GM03348 (cell line): ENCODE measurements around the gene ERCC5.

Experiments
- DNase-seq: peaks from one replicate; pipeline ENCODE4 v3.0.0; 2012; ENCODE audit warnings: low spot score

Gene ERCC5

DNA sequence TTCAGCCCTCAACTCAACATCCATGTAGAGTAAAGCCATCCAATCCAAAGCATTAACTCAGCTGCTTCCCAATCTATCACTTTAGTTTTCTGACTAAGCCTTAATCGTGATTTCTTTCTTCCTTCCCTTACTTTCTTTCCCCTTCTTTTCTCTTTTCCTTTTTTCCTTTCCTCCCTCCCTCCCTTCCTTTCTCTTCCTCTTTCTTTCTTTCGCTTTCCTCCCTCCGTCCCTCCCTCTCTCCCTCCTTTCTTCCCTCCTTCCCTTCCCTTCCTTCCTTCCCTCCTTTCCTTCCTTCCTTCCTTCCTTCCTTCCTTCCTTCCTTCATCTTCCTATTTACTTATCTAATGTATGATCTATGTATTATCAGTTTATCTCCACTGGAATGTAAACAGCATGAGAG lies 71.2 kb downstream of the ERCC5 start:
- no peak for DNase-seq

DNA sequence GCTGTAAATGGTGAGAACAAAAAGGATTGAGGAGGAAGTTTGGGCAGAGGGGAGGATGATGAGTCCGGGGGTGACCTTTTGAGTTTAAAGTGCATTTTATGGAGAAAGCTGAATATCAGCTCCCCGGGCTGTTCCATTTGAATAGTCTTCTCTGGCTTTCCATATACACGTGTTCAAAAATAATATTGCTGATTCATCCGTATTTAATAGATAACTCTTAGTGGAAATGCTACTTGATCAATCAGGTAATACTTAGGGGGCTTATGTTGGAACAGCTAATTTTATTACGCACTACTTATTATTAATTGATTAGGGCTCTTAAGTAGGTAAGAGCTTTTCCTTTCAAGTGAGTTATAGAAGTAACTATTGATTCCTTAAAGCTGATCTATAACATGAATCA lies 76.4 kb downstream of the ERCC5 start:
- no peak for DNase-seq
